ENCODE data around the gene UBE2L3.

UBE2L3 gene

GRCh38 chr22:21629255-21630149 lies 62.0 kb downstream of the UBE2L3 start, which contains the start of gene YDJC (continued):
- TF ChIP-seq ZNF112 (tag by site-specific recombination; IDR thresholded peaks at IDR 0.05) (no peak), OVOL3 (tag by site-specific recombination; IDR thresholded peaks at IDR 0.05) (no peak), ZNF548 (tag by site-specific recombination; IDR thresholded peaks at IDR 0.05) (no peak), HOXC10 (CRISPR knock-in tag; IDR thresholded peaks at IDR 0.05) (no peak; the same call in 1 of the 2 replicates), ZNF18 (tag by site-specific recombination; IDR thresholded peaks at IDR 0.05) (no peak), ZNF324 (tag by site-specific recombination; IDR thresholded peaks at IDR 0.05) (no peak), ZNF623 (tag by site-specific recombination; IDR thresholded peaks at IDR 0.05) (no peak), ZNF664 (tag by site-specific recombination; IDR thresholded peaks at IDR 0.05) (no peak), ZNF398 (tag by site-specific recombination; IDR thresholded peaks at IDR 0.05) (0 out of 2 replicates have a peak, but pooled peaks have one; percentile 7), TCF7L2 (IDR thresholded peaks at IDR 0.05; ENCODE audit: borderline replicate concordance, low read depth, low read length) (no peak), PBX3 (CRISPR knock-in tag; IDR thresholded peaks at IDR 0.05) (peak; percentile 70), ZNF747 (tag by site-specific recombination; IDR thresholded peaks at IDR 0.05) (no peak), ZNF596 (tag by site-specific recombination; IDR thresholded peaks at IDR 0.05) (no peak), ZNF133 (tag by site-specific recombination; IDR thresholded peaks at IDR 0.05) (no peak), SP3 (tag by site-specific recombination; IDR thresholded peaks at IDR 0.05) (peak; percentile 91), SP7 (tag by site-specific recombination; IDR thresholded peaks at IDR 0.05) (peak; percentile 45; the same call in 1 of the 2 replicates), ZNF404 (tag by site-specific recombination; IDR thresholded peaks at IDR 0.05) (no peak), ZNF658 (tag by site-specific recombination; IDR thresholded peaks at IDR 0.05) (no peak), ZNF2 (tag by site-specific recombination; IDR thresholded peaks at IDR 0.05) (0 out of 2 replicates have a peak, but pooled peaks have one; percentile 31), ZNF529 (tag by site-specific recombination; IDR thresholded peaks at IDR 0.05; ENCODE audit: insufficient replicate concordance) (no peak), ZNF155 (tag by site-specific recombination; IDR thresholded peaks at IDR 0.05) (no peak), KLF16 (tag by site-specific recombination; IDR thresholded peaks at IDR 0.05) (peak; percentile 92), ZNF184 (tag by site-specific recombination; IDR thresholded peaks at IDR 0.05) (no peak), ZBTB10 (tag by site-specific recombination; IDR thresholded peaks at IDR 0.05) (no peak; the same call in 1 of the 2 replicates), ZNF10 (tag by site-specific recombination; IDR thresholded peaks at IDR 0.05) (no peak), ZNF280C (tag by site-specific recombination; IDR thresholded peaks at IDR 0.05) (no peak), KLF8 (tag by site-specific recombination; IDR thresholded peaks at IDR 0.05) (peak; percentile 99), ZNF549 (tag by site-specific recombination; IDR thresholded peaks at IDR 0.05) (no peak), BCL6B (tag by site-specific recombination; IDR thresholded peaks at IDR 0.05) (no peak), ZNF16 (tag by site-specific recombination; IDR thresholded peaks at IDR 0.05; ENCODE audit: low read depth) (no peak)

Measured in HEK293 (cell line).